ENCODE measurements around the gene IL17RC. TPM values are rescaled to one million over a fixed set of nuclear protein-coding genes. Genes with fewer than 3 reads are reported as not detected.

Gene IL17RC
- polyA plus RNA-seq, 3 donors = 8.3 to 17.9 (median 9.3) TPM

DNA sequence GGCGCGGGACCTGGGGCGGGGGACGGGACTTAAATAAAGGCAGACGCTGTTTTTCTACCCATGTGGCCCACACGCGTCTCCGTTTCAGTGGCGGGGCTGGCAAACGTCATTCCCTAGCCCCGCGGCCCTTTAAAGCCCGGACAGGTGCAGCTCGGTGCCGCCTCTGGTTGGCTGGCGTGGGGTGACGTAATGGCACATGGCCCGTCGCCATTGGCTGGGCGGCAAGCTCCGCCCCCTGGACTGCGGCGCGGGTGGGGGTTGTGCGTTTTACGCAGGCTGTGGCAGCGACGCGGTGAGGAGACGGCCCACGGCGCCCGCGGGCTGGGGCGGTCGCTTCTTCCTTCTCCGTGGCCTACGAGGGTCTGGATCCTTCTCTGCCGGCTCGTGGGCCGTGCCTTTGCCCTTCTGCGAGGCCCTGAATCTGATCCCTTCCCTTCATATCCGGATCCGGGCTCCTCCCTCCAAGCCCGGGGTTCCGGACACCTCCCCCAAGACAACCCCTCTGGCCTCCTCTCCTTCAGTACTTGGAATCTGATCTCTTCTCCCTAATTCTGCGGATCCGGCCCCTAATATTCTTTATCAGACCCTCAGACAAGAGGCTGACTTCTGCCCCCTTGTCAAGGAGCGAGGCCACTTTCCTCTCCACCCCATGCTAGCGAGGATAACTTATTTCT is 16.8 kb downstream of the IL17RC start, which contains the start of gene CRELD1:
Gene CRELD1 (plus strand): TSS at position 274 of the 674 bp plus-strand sequence. CDS start 605 bp downstream, outside the sequence.
- peak within 1 kb of the TSS; percentile 90 for H2AFZ ChIP-seq (ENCODE audit: insufficient read depth, low read depth, low read length, poor library complexity, severe bottlenecking)
- peak within 1 kb of the TSS; percentile 90 for H3K9ac ChIP-seq (ENCODE audit: insufficient read depth, low read length, poor library complexity, severe bottlenecking)
- peak within 1 kb of the TSS; percentile 83 to 92 for H3K27ac ChIP-seq (ENCODE audit: low read depth in 1 of 2, low read length in 2 of 2)
- intact Hi-C loops (cut with micrococcal nuclease) = loop anchor here in 1 of 2 donors (5.0 to 10.0 kb wide), 3 partner anchors 54 to 391 kb away; partner anchors contain the start of genes EMC3, FANCD2 and SEC13
- H3K9me3 Mint-ChIP-seq = no peaks in the 10 kb centered on the region
- TF ChIP-seq, protein P1, sequence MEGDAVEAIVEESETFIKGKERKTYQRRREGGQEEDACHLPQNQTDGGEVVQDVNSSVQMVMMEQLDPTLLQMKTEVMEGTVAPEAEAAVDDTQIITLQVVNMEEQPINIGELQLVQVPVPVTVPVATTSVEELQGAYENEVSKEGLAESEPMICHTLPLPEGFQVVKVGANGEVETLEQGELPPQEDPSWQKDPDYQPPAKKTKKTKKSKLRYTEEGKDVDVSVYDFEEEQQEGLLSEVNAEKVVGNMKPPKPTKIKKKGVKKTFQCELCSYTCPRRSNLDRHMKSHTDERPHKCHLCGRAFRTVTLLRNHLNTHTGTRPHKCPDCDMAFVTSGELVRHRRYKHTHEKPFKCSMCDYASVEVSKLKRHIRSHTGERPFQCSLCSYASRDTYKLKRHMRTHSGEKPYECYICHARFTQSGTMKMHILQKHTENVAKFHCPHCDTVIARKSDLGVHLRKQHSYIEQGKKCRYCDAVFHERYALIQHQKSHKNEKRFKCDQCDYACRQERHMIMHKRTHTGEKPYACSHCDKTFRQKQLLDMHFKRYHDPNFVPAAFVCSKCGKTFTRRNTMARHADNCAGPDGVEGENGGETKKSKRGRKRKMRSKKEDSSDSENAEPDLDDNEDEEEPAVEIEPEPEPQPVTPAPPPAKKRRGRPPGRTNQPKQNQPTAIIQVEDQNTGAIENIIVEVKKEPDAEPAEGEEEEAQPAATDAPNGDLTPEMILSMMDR (IDR thresholded peaks at IDR 0.05) = no peak
- H3K36me3 ChIP-seq (replicated peaks in 1 of 2; ENCODE audit: control insufficient read depth in 1 of 2, insufficient read depth in 2 of 2, low read length in 2 of 2) = peaks cover 13 to 19% of the 10 kb centered on the region in 2 donors
- peak within 1 kb of the TSS; percentile 92 to 97 for H3K4me3 Mint-ChIP-seq
- peaks cover 25 to 33% of the 10 kb centered on the region in 2 donors for H3K36me3 Mint-ChIP-seq
- H3K27me3 ChIP-seq (ENCODE audit: control insufficient read depth in 2 of 2, insufficient read depth in 2 of 2, low read length in 2 of 2) = no peaks in the 10 kb centered on the region
- peak within 1 kb of the TSS; percentile 41 to 85 (median 69) for H3K4me3 ChIP-seq (replicated peaks in 1 of 3; ENCODE audit: low read depth in 2 of 3, low read length in 3 of 3)
- H3K4me2 ChIP-seq (replicated peaks; ENCODE audit: extremely low read depth, low read length, poor library complexity, severe bottlenecking) = peak within 1 kb of the TSS; percentile 85
- H3K27me3 Mint-ChIP-seq (ENCODE audit: low read depth in 3 of 3) = peaks cover 0 to 2% (median 0%) of the 10 kb centered on the region in 3 donors
- peak within 1 kb of the TSS; percentile 94 to 99 (median 97) for H3K27ac Mint-ChIP-seq
- WGBS (ENCODE audit: insufficient coverage) = under 1% methylated on average over 50 of the region's 50 CpGs
- no peaks in the 10 kb centered on the region for H4K20me1 ChIP-seq (ENCODE audit: insufficient read depth, low read length)
- peaks cover 5% of the 10 kb centered on the region for H3K79me2 ChIP-seq (ENCODE audit: insufficient read depth, low read length)
- DNase-seq = peak; percentile 93 to 94 (median 94)
- peaks cover 25 to 38% of the 10 kb centered on the region in 2 donors for H3K4me1 ChIP-seq (ENCODE audit: control insufficient read depth in 1 of 2, insufficient read depth in 2 of 2, low read length in 2 of 2)
- H3K4me1 Mint-ChIP-seq = peaks cover 30% of the 10 kb centered on the region
- no peaks in the 10 kb centered on the region for H3K9me3 ChIP-seq (replicated peaks in 1 of 2; ENCODE audit: control insufficient read depth in 1 of 2, insufficient read depth in 1 of 2, low read length in 2 of 2)

DNA sequence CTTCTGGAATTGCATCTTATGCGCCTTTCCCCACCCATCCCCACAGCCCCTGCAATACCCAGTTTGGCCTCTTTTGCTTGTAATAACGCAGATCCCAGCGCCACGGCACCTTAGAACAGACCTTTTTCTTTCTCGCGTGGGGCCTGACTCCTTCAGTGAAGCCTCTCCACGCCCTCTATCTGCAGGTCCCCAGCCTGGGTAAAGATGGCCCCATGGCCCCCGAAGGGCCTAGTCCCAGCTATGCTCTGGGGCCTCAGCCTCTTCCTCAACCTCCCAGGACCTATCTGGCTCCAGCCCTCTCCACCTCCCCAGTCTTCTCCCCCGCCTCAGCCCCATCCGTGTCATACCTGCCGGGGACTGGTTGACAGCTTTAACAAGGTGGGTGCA is 17.3 kb downstream of the IL17RC start:
- H3K4me1 Mint-ChIP-seq = peaks cover 30% of the 10 kb centered on the region
- Histone ChIP-seq H3K79me2 (ENCODE audit: insufficient read depth, low read length) (peaks cover 5% of the 10 kb centered on the region), H3K4me2 (replicated peaks; ENCODE audit: extremely low read depth, low read length, poor library complexity, severe bottlenecking) (peak overlapping the region; percentile 85), H3K4me1 (ENCODE audit: control insufficient read depth in 1 of 2, insufficient read depth in 2 of 2, low read length in 2 of 2) (peaks cover 25 to 38% of the 10 kb centered on the region in 2 donors), H3K4me3 (replicated peaks in 1 of 3; ENCODE audit: low read depth in 2 of 3, low read length in 3 of 3) (peak overlapping the region; percentile 41 to 85 (median 69)), H3K27me3 (ENCODE audit: control insufficient read depth in 2 of 2, insufficient read depth in 2 of 2, low read length in 2 of 2) (no peaks in the 10 kb centered on the region), H3K27ac (ENCODE audit: low read depth in 1 of 2, low read length in 2 of 2) (peak overlapping the region; percentile 83 to 92), H2AFZ (ENCODE audit: insufficient read depth, low read depth, low read length, poor library complexity, severe bottlenecking) (peak overlapping the region; percentile 90), H3K9ac (ENCODE audit: insufficient read depth, low read length, poor library complexity, severe bottlenecking) (peak overlapping the region; percentile 90), H4K20me1 (ENCODE audit: insufficient read depth, low read length) (no peaks in the 10 kb centered on the region), H3K36me3 (replicated peaks in 1 of 2; ENCODE audit: control insufficient read depth in 1 of 2, insufficient read depth in 2 of 2, low read length in 2 of 2) (peaks cover 13 to 19% of the 10 kb centered on the region in 2 donors), H3K9me3 (replicated peaks in 1 of 2; ENCODE audit: control insufficient read depth in 1 of 2, insufficient read depth in 1 of 2, low read length in 2 of 2) (no peaks in the 10 kb centered on the region)
- TF ChIP-seq, protein P1 (IDR thresholded peaks at IDR 0.05) = no peak
- 1% methylated on average over 8 of the region's 11 CpGs for WGBS (ENCODE audit: insufficient coverage)
- peak in 2 of 3 donors; percentile 32 to 33 for DNase-seq
- intact Hi-C loops (cut with micrococcal nuclease) = loop anchor here in 1 of 2 donors (5.0 to 10.0 kb wide), 3 partner anchors 53 to 391 kb away; partner anchors contain the start of genes EMC3, FANCD2 and SEC13
- H3K36me3 Mint-ChIP-seq = peaks cover 25 to 34% of the 10 kb centered on the region in 2 donors
- peak overlapping the region; percentile 94 to 99 (median 97) for H3K27ac Mint-ChIP-seq
- H3K27me3 Mint-ChIP-seq (ENCODE audit: low read depth in 3 of 3) = peaks cover 0 to 2% (median 0%) of the 10 kb centered on the region in 3 donors
- no peaks in the 10 kb centered on the region for H3K9me3 Mint-ChIP-seq
- H3K4me3 Mint-ChIP-seq = peak overlapping the region; percentile 92 to 97
